HL-60 (cell line): ENCODE data around the gene LEF1.

Experiments used
- CTCF ChIP-seq: IDR thresholded peaks from one replicate; pipeline ENCODE4 v1.5.1; 2011; ENCODE audit warnings: low read length, control low read depth, inconsistent platforms; ENCODE audit not compliant: insufficient read depth
- GABPA ChIP-seq: IDR thresholded peaks from 2 replicates; pipeline ENCODE4 v1.6.1; 2012; ENCODE audit warnings: low read depth
- POLR2AphosphoS5 ChIP-seq: IDR thresholded peaks from 2 replicates; pipeline ENCODE4 v1.6.1; 2012; ENCODE audit warnings: low read depth

DNA sequence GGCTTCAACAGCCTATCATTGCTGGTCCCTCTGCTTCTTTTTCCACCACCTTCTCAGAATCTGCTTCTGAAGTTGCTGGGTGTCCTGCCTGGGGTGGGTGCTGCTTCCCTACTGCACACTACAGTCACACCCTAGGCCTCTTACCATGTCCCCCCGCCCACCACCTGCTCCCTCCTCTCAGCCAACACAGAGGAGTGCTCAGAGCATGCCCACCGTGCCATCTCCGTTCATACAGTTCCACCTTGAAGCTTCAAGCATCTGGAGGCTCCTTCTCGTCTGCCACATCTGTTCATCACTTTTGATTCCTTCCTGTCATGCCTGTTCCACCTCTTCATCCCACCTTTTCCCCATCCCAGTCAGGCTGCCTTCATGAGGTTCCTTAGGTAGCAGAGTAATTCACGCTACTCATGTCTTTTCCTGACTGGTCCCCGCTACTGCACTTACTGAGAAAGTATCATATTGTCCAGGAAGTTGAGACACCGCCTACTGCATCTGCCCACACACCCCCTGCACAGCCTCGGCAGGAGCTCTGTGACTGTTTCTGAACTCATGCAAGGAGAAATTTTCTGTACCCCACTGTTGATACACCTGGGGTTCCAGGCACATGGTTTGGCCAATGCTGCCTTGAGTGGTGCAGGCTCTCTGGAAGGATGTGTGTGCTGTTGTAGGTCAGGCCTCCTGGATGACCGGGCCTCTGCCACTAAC is 139.6 kb downstream of the LEF1 start:
- TF ChIP-seq CTCF (no peak), POLR2AphosphoS5 (no peak), GABPA (no peak)
